IPS DF 4.7 (cell line): ENCODE data around the gene KCTD4.
"Not testable (repeated sequence)": the region's sequence is repeated elsewhere in the genome, so short reads cannot be mapped to it uniquely, and the experiment has no call there.

Source experiments
- DNase-seq: peaks from one replicate; pipeline ENCODE4 v3.0.0-alpha.2; 2013; ENCODE audit warnings: low spot score; ENCODE audit errors: extremely low read depth

Gene KCTD4

DNA sequence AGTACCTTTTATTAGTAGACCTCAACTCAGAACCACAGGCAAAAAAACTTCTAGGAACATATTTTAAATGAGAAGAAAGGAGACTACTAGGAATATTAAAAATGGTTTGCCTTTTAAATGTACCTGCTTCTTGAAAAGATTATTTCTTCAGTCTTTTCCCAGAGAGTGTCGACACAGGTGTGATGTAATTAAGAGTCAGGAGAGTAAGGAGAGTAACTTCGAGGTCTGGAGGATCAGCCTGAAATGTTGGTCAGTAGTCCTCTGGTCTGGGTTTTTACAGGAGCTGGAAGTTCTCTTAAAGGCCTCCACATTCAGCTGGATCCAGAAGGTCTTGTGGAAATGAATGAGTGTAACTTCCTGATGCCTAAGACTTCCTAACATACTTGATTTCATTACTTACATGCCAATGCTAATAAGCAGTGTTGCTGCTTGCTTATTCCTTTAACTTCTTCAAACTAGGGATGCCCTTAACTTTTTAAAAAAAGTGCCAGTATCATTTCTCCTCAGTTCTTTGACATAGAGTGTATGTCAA, at the start of gene KCTD4:
KCTD4 (minus strand) TSS at position 345 of the 532 bp plus-strand sequence. CDS start 6,478 bp downstream, outside the sequence.
- DNase-seq: no peak

DNA sequence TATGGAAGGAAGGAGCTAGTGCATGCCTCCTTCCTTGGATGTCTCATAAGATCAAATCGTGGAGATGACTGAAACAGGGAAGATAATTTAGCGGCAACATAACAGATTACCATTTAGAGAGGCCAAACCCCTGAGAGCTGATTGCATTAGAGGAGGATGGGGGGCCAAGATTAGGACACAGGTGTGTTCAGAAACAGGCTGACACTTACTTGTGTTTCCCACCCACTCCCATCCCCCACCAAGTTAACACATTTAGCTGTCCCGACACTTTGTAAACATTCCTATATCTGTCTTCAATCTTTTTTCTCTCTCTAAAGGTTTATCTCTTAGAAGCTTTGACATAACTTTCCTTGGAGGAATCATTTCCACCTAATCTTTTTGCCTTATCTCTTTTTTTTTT, 48.8 kb upstream of the KCTD4 start:
- DNase-seq: no peak

DNA sequence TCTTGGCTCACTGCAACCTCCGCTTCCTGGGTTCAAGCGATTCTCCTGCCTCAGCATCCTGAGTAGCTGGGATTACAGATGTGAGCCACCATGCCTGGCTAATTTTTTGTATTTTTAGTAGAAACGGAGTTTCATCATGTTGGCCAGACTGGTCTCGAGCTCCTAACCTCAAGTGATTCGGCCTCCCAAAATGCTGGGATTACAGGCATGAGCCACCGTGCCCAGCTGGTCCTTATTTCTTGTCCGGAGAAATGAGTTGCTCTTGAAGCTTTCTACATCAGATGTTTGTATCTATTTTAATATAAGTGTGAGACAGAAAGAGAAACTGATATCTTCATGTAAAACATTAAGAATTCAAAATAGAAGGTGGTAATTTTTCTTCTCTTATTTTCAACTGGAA, 43.9 kb upstream of the KCTD4 start:
- not testable (repeated sequence) for DNase-seq

DNA sequence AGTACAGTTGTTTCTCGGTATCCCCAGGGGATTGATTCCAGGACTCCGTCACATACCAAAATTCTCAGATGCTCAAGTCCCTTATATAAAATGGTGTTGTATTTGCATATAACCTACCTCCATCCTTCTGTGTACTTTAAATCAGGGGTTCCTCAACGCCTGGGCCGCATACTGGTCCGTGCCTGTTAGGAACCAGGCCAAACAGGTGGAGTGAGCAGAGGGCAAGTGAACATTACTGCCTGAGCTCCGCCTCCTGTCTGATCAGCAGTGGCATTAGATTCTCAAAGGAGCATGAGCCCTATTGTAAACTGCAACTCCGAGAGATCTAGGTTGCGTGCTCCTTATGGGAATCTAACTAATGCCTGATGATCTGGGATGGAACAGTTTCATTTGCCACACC, 42.2 kb upstream of the KCTD4 start:
- no peak for DNase-seq

DNA sequence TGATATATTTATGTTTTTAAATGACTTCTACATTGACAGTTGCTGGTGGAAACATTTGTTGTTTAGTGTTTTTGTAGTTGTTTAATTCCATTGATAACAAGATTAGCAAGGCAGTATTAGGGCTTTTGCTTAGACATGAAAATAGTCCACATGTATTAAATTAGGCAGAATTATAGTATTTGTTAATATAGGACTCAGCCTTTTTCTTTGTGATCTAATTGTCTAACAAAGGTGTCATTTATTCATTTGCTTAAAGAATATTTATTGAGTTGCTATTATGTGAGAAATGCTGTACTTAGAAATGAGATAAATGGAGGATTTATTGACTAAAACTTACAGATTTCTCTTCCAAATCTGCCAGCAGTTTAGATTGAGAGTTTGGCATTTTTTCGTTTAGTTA, 41.7 kb upstream of the KCTD4 start:
- DNase-seq: no peak

DNA sequence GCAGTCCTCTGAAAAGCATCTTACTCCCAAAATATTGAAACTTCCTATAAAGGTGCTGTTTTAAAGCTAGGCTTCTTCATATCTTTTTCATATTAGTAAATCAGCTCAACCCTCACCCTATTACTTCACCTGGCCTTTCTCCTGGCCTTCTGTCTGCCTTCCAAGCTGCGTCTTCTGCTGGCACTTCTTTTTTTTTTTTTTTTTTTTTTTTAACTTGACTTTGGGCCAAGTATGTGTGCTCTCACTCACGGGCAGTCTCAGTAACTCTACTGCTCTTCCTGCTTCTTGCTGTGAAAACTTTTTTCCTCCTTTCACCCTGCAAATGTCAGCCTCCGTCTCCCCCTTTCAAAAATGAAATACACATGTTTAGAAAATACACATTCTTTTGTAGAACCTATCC, 41.2 kb upstream of the KCTD4 start:
- no peak for DNase-seq

DNA sequence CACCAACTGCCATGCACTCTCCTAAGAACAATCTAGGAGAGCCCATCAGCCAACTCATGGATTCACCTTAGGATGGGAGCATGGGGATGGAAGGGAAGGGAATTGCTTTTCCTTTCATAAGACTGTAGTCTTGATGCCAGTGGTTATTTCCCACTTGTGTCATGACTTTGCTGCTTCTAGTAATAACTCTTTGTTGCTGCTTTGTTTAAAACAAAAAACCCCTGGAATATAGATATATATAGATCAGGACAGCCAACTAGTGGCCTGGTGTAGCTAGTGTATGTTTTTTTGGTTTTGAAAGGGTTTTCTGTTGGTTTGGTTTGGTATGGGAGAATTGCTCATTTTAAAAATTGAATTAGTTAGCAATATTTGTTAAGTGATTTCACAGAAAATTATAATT, 39.3 kb upstream of the KCTD4 start:
- DNase-seq: no peak

DNA sequence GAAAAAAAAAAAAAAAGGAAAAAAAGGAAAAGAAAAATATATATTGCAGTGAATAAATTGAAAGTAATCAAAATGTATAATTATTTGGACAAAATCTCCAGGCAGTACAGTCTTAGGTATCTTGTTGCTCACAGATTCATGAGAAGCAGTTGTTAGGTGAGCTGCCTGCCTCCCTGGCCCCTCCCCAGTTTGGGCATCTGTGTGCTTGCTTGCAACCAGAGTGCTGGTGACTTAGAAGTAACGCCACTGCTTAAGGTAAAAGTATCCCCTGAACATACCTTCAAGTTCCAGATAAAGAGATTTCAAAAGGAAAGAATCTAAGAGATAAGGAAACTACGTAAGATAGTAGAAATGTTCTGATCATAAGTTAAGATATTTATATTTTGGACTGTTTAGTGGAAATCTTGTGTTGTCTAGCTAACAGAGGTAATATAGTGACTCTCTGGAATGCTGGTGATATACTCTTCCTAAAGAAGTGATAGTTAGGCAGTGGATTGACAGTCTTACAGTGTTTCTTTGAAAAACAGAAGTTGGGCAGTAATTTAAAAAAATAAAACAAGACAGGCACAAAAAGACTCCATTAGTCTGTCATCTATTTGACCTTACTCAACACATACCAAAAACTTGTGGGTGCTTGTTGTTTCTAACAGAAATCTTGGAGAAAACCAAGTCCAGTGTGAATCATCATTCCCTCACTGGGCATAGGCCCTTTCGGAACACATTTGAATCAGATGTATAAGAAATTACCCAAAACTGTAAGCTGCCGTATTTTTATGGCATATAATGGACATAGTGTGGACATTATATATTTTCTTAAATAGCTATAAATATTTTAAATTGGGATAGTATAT, 38.3 kb upstream of the KCTD4 start:
- no peak for DNase-seq

DNA sequence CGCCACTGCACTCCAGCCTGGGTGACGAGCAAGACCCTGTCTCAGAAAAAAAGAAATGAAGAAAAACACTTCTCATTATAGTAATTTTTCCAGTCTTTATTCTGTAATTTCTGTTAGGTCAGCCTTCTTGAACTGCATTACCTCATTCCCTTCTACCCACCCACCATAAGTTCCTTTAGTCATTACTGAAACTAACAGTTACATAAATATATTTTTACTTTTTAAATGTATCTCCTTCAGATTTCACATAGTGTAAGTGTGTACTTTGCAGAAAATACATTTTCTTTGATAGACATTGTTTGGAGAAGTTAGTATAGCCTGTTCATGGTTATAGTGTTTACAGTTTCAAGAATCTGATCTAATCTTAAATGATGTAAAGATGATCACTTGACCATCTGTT, 31.7 kb upstream of the KCTD4 start:
- DNase-seq: no peak

DNA sequence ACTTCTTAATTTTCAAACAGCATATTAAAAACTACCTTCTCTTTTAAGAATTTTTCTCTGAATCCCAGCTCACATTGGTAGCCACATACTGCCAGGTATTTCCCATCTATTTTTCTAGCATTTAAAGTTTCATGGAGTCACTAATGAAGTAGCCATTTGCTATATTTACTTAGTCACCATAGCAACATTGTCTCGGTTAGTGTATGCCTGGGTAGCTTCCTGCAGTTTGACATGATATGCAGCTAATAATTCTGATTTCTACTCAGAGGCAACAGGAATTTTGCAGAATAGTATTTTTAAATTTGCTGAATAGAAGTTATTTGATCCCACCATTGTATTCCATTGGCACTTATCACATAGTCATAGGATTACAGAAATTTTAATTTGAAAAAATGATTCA, 30.9 kb upstream of the KCTD4 start:
- no peak for DNase-seq

DNA sequence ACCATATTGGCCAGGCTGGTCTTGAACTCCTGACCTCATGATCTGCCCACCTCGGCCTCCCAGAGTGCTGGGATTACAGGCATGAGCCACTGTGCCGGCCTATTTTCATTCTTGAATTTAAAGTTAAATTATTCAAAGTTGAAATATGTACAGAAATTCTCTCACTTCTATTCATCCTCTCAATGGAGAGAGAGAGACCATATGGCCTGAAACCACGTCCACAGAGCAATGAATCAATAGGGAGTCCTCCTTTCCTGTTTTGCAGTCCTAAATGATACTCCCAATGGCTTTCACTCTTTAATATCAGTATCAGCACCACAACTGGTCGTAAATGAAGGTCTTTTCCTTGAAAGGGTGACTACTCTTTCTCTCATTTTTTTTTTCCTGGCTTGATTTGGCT, 30.5 kb upstream of the KCTD4 start:
- DNase-seq: no peak

DNA sequence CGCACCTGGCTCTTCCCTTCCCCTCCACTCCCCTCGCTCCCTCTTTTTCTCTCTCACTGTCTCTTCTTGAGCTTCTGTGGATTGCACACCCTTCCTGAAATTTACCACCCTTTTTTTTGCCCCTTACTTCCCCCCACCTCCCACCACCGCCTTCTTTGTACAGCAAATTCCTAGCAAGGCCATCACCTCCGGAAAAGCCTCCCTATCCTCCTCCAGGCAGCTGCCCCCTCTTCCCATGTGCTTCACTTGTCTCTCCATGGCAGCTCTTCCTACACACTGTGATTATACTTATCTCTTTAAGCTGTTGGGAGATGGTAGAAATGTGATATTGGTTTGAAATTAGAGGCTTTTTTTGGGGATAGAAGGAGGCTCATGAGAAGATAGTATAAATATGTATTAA, 28.3 kb upstream of the KCTD4 start:
- DNase-seq: no peak

DNA sequence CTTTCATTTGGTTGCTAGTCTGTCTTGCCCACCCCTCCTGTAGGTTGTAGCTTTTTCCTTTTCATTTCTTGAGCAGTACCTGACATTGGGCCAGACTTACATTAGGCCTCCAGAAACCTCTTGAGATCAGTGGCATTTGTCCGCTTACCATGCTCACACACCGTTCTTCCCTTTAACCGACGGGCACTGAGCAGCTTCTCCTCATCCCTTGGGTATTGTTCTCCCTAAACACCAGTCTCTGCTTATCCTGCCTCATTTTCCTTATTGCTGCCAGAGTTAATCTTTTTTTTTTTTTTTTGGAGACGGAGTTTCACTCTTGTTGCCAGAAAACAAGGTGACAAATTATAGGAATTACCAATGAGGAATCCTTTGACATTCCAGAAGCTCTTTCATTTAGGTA, 27.2 kb upstream of the KCTD4 start:
- no peak for DNase-seq

DNA sequence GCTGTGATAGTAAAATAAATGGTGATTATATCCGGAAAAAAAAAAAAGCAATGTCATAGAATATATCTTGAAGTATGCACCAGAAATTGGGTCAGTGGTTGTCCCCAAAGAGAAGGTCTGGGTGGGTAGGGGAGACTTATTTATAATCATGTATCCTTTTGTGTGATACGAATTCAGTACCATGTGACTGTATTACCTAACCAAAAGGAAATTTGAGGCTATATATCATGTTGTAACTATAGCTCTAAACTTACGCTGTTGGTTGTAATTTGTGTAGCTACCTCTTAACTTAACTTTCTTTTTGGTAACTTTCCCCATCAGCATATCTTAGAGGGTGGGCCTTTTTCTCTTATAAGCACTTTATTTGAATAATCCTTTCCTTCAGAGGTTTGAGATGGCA, 25.2 kb upstream of the KCTD4 start:
- no peak for DNase-seq

DNA sequence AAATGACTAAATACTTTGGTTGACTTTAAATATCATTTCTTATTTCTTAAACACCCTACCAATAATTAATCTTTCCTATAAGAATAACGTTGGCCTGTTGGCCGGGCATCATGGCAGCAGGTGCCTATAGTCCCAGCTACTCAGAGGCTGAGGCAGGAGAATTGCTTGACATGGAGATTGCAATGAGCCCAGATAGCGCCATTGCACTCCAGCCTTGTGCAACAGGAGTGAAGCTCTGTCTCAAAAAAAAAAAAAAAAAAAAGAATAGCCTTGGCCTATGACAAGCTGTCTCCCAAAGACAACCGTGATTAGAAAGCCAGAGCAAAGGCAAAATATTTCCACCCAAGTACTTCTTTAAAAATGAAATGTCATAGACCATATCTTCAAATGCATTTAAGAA, 24.5 kb upstream of the KCTD4 start:
- DNase-seq: no peak

DNA sequence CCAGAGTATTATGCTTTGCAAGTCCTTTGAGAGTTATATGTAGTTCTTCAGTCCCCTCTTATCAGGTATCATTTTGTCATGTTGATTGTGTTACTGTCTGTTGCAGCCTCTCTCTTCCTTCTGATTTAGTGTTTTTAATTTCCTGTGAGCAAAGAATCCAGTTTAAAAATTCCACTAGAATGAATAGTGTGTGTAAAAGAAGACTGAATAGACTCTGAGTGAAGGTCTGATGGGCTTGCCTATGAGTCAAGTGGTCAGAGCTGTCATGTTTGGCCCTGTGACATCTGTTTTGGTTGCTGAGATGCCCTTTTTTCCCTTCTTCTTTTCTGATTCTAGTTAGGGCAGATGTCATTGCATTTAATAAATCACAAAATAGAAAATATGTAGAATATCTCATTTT, 23.3 kb upstream of the KCTD4 start:
- no peak for DNase-seq

DNA sequence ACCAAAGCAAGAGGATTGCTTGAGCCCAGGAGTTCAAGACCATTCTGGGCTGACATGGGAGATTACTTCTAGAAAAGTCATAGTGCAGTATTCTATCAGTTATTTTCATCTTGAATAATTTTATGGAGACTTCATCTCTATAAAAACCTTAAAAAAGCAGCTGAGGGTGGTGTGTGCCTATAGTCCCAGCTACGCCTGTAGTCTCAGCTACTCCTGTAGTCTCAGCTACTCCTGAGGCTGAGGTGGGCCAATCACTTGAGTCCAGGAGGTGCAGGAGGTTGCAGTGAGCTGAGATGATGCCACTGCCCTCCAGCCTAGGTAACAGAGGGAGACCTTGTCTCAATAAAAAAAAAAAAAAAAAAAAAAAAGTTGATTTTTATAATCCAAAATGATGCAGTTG, 22.1 kb upstream of the KCTD4 start:
- no peak for DNase-seq

DNA sequence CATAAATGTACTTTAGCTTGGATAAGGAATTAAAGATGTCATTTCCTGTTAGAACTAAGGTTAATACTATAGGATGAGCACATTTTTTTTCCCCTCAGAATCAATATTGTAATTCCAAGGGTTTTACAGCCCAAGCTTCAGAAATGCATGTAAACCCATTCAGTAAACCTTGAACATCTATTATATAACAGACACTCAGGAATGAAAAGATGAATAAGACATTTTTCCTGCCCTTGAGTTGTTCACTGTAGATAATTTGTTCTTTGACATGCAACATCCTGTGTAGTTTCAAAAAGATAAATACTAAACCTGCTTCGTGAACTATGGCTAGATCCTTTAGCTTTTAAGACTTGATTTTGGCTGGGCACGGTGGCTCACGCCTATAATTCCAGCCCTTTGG, 21.7 kb upstream of the KCTD4 start:
- no peak for DNase-seq

DNA sequence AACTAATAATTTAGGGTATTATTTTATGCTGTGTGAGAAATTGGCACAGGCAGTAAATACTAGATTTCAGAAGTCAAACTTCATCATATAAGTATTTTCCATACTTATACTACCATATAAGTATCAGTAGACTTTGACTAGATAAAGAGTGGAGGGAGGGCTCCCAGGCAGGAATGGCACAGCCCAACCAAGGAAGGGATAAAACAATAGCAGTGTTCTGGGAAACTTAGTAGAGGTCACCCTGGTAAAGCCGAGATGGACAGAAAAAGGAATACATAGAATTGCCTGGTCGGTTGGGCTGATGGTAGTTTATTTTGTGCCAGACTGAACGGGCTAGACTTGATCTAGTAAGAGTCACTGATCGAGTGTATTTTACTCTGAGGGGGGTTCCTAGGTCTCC, 19.6 kb upstream of the KCTD4 start:
- DNase-seq: no peak

DNA sequence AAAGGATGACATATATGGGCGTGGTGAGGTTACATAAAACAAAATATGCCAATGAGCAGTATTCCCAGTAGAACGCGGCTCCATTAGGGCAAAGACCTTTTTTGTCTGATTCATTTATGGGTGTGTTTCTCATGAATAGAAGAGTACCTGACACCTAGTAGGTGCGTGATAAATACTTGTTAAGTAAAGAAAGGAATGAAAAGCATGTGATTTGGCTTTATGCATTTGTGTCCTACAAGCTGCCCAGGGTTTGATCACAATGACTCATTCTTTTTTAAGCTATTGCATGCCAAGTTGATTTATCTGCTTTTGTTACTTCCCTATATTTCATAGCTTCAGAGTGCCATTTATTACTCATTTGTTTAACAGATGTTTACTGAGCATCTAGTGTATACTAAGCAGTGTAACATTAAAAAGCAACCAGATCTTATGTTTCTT, 19.1 kb upstream of the KCTD4 start:
- DNase-seq: no peak

DNA sequence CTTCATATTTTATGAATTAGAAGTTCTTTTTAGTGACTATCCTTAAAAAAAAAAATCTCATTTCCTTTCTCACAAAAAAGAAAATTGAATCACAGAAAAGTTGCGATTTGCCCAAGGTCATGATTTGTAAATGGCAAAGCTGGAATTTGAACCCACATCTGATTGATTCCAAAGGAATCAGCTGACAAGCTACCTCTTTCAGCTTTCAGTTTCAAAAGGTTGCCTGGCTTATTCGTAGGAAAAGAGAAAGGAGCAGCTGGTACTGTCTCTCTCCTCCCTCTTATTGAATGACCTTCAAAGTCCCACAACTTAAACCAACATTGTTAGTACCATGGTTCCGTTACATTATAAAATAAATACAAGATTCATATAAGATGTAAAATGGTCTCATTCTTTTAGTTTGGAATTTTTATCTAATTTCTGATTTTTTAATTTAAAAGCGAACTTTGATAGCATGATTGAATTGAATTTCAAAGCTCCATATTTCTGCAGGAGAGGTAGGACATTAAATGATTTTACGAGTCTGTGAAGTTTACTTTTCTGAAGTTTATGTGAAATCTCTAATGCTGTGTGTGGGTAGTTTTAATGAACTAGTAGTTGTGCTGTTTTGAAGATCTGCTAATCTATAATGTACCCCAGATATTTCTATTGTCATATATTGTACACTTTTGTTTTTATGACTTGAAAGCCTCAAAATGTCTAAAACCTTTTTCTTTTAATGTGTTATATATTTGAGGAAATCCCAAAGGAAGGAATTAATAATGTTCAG, 18.5 kb upstream of the KCTD4 start:
- DNase-seq: no peak

DNA sequence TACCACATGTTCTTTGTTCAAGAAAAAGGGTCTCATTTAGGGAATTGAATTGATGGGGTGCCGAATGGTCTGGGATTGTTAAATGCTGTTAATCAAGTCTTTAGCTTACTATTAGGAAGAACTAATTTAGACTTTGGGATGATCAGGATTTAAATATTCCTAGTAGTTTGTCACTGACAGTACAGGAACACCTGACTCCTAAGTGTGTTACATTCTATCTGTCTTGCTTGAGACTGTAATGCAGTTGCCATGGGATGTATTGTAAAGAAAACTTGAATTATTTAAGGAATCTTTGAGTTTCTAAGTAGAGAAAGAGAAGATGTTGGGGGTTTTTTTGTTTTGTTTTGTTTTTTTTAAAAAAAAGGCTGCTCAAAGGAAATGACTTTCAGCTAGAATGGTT, 17.8 kb upstream of the KCTD4 start:
- no peak for DNase-seq

DNA sequence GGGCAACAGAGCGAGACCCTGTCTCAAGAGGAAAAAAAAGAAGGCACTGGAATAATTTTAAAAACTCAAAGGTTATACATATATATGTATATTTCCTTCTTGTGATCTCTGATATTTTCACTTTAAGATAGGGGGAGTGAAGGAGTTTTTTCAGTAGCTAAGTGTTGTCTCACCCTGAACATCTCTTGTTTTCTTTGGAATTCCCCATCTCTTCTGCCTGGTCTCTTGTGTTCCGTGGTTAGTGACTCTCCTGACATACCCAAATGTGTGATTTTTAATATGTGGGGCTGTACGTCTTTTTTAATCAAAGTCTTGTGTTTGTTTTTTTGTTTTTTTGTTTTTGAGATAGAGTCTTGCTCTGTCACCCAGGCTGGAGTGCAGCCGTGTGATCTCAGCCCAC, 15.3 kb upstream of the KCTD4 start:
- no peak for DNase-seq
